Pons (tissue), 1 donor: ENCODE data around the gene PGD.
"Not testable (repeated sequence)": the region's sequence is repeated elsewhere in the genome, so short reads cannot be mapped to it uniquely, and the experiment has no call there.

Experiments
- DNase-seq: peaks from one replicate; pipeline ENCODE4 v3.0.0-alpha.2; 2016; ENCODE audit warnings: low spot score

Gene PGD

DNA sequence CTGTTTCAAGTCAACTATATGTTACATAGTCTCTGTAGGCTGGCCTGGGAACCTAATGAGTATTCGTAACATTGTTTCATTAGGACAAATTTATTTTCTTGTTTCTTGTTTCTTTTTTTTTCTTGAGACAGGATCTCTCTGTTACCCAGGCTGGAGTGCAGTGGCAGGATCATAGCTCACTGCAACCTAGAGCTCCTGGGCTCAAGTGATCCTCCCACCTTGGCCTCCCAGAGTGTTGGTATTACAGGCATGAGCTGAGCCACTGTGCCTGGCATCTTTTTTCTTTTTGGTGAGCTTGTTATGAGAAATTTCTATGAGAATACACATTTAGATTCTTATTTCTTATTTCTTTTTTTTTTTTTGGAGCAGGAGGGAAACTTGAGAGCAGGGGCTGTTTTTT lies 38.2 kb downstream of the PGD start:
- no peak for DNase-seq

DNA sequence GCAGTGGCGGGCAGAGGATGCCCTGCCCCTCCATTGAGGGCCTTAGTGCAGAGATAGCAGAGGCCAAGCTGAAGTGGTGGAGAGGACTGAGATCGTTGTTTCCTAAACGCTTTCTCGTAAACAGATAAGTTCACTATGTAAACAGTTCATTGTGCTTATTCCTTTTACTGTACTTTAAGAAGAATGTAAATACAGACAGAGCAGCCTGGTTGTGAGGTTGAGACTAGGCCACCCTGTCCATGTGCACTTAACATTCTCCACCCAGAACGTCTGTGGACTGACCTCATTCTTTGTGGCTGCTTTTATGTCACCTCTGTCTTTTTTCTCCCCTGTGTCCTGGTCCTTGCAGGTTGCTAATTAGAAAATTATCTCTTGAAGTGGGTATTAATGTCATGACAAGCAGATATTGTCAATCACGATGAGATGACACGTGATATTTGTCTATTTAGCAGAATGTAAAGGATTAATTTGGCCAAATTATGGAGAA lies 39.9 kb downstream of the PGD start:
- DNase-seq = no peak

DNA sequence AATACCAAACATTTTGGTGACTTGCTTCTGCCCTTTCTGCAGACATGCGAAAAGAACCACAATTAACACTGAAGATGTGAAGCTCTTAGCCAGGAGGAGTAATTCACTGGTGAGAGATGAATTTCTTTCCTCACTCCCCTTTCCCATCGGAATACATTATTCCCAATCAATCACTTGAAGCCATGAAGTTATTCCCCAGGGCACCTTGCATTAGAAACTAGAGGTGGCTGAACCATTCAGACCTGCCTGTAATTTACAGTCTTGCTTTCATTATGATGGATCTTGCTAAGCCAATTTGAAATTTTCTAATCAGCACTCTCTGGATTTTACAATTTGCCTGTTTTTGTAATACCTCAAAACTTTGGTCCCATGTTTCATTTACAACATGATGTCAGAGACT lies 41.4 kb downstream of the PGD start:
- DNase-seq = no peak

DNA sequence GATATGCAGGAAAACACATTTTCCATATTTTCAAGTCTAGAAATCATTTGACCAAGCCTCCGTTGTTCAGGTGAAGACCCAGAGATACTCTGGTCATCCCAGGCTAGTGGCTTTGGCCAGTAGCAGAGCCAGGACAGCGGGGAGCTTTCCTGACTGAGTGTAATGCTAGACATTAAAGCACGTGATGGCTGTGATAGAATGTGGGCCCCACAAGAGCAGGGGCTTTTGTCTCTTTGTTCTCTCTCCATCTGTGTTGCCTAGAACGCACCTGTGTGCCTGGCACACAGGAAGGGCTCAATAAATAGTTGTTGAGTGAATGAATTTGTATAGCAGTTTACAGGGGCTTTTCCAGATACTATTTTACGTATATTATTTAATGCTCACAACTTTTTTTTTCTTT lies 41.9 kb downstream of the PGD start:
- no peak for DNase-seq

DNA sequence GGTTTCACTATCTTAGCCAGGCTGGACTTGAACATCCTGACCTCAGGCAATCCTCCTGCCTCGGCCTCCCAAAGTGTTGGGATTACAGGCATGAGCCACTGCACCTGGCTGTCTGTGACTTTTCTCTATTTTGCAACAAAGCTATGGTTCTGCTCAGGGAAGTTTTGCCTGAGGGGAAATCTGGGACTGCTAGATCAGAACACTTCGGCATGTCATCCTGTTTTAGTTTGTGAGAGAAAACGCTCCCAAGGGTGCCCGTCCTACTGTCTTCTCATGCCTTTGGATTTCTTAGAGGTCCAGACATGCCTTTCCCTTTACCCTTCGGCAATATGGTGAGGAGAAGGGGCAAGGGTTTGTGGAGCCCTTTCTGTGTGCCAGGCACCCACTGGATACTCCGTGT lies 45.4 kb downstream of the PGD start:
- no peak for DNase-seq

DNA sequence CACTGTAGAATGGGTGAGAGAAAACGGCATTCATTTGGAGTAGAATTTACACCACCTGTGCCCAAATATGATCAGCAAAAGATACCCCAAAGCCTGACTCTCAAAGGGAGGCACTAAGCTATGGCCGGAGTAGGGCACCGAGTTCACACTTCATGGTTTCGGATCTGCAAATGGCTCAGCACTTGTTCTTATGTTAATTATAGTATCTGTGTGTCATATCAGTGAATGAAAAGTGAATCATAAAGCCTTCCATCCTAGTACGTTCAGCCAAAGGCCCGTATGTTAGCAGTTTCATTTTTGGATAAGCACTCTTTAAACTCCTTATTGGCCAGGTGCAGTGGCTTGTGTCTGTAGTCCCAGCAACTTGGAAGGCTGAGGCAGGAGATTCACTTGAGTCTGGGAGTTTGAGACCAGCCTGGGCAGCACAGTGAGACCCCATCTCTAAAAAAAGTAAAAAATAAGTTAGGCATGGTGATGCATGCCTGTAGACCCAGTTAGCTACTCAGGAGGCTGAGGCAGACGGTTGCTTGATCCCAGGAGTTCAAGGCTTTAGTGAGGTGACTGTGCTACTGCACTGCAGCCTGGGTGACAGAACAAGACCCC lies 46.0 kb downstream of the PGD start:
- no peak for DNase-seq

DNA sequence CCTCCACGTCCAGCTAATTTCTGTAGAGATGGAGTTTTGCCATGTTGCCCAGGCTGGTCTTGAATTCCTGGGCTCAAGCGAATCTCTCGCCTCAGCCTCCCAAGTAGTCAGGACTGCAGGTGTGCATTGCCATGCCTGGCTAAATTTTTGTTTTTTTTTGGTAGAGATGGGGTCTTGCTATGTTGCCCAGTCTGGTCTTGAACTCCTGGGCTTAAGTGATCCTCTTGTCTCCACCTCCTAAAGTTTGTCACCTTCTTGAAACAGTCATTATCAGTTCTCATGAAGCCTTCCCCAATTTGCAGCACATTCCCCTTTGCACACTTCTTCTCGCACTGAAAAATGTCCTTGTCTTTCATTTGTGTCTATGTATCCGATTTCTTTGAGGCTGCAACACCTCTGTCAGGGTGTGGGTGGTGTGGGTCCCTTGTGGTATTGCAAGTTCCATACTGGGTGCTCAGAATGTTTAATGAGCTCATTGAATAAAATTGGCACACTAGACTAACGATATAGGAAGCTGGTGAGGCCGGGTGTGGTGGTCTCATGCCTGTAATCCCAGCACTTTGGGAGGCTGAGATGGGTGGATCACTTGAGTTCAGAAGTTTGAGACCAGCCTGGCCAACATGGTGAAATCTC lies 48.0 kb downstream of the PGD start:
- no peak for DNase-seq

DNA sequence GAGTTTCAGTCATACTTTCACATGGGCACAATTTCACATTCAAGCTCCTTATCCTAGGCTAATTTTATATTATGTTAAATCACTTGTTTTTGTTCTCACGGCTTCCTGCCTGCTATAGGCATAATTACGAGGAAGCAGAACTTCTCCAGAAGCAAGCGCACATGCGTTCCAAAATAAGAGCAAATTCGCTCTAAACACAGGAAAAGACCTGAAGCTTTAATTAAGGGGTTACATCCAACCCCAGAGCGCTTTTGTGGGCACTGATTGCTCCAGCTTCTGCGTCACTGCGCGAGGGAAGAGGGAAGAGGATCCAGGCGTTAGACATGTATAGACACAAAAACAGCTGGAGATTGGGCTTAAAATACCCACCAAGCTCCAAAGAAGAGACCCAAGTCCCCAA lies 50.9 kb downstream of the PGD start, which contains the start of gene CORT:
TSS of gene CORT (plus strand) at position 281 of the 400 bp plus-strand sequence. CDS start 193 bp downstream, outside the sequence.
- no peak for DNase-seq

DNA sequence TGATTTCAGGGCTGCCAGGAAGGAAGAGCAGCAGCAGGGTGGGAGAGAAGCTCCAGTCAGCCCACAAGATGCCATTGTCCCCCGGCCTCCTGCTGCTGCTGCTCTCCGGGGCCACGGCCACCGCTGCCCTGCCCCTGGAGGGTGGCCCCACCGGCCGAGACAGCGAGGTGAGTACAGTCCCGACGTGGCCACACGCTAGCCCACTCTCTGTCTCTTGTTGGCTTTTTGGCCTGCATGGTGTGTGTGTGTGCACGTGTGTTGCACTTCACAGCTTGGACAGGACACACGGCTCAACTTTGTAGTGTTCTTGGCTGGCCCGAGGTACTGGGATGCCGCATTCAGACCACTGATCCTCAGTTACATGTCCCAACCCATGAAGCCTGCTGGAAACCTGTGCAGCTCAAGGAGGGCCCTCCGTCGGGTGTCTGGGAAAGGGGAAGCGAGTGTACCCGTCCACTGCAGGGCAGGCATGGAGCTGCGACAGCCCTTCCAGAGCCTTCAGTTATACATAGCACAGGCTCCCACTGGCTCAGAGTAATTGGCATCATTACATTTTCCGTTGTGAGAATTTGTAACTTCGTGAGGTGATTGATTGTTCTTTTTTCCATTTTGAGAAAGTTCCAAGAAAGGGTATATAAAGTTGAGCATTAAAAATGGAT lies 51.4 kb downstream of the PGD start:
- no peak for DNase-seq

DNA sequence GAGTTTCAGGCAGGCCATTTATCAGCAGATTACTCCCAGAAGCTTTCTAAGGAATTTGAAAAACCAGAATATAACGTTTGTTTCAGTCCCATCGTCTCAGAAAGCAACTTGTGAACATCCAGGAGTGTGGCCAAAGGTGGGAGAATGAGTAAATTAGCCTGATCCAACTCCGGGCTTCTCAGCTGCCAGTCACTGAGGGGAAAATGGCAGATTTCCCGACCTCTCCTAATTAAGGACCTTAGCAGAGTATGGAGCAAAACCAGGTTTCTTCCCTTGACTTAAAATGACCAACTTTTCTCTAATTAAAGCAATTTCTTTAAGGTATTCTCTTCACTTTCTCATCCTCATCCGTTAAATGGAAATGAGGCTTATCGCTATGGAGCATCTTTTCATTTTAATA lies 52.0 kb downstream of the PGD start:
- DNase-seq = no peak

DNA sequence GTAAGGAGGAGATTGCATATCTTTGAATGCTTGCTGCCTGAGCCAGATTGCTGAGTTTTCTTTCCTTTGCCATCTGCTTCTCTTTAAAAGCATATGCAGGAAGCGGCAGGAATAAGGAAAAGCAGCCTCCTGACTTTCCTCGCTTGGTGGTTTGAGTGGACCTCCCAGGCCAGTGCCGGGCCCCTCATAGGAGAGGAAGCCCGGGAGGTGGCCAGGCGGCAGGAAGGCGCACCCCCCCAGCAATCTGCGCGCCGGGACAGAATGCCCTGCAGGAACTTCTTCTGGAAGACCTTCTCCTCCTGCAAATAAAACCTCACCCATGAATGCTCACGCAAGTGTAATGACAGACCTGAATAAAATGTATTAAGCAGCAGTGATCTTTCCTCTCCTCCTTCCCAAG lies 52.4 kb downstream of the PGD start:
- DNase-seq = no peak

DNA sequence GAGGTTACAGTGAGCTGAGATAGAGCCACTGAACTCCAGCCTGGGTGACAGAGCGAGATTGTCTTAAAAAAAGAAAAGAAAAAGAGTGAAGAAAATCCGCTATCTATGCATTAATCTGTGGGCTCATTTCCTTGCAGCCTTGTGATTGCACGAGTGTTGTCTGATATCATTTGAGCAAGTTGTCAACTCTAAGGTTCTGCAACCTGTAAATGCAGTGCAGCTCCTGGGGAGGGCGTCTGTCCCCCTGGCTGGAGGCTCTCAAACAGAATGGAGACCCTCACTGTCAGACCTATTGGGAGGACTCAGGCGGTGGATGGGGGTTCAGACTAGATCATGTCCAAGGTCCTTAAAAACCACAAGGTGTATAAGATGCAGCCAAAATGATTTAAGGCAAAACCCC lies 57.2 kb downstream of the PGD start:
- DNase-seq = no peak

DNA sequence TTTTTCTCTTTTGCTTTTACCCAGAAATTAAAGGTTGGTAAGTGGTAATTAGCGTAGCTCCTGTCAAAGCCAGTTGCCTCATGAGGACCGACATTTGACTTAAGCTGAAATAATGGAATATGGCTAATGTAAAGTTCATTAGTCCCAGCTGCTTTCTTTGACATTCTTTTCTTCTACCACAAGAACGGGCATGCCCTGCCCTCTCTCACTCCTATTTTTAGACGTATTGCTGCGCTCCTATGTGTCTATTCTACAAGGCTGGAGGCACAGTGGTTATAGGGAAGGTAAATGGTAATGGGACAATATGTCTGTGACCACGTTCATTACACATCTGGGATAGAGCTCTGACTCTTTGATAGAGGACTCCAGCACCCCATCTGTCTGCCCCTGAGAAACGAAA lies 57.8 kb downstream of the PGD start:
- no peak for DNase-seq

DNA sequence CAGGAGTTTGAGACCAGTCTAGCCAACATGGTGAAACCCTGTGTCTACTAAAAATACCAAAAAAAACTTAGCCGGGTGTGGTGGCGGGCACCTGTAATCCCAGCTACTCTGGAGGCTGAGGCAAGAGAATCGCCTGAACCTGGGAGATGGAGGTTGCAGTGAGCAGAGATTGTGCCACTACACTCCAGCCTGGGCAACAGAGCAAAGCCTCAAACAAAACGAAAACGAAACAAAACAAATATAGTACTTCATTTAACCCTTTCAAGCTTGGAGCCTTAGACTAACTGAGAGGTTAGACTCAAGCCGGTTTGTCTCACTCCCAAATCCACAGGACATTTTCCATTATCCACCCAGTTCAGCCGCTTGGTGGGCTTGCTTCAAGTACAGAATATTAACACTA lies 58.6 kb downstream of the PGD start:
- not testable (repeated sequence) for DNase-seq

DNA sequence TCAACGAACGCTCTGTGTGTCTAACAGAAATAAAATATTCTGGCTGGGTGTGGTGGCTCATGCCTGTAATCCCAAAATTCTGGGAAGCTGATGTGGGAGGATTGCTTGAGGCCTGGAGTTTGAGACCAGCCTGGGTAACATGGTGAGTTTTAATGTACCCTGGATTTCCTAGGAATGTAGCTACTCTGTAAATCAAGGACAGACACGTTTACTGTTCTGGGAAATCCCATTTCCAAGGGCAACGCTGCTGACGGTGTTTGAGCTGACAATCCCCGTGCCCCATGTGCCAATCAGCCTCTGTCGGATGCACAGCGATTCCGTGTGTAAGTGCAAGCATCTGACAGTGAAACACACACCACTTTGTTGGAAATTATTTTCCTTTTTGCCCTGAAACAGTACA lies 59.0 kb downstream of the PGD start:
- no peak for DNase-seq

DNA sequence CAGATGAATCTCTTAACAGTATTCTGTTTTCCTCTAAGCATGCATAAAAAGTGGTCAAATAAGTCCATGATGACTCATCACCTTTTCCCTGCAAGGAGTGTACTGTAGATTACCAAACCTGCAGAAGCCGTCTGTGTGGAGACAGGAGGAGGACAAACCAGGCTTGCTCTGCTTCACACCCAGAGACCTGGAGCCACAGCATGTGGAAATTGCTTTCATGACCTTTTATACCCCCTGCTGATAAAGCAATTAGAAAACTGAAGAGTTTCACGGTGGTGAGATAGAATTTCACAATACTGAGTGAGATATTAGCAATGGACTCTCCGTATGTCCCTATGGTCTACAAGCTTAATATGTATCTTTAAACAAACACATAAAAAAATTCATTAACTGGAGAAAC lies 60.3 kb downstream of the PGD start:
- no peak for DNase-seq

DNA sequence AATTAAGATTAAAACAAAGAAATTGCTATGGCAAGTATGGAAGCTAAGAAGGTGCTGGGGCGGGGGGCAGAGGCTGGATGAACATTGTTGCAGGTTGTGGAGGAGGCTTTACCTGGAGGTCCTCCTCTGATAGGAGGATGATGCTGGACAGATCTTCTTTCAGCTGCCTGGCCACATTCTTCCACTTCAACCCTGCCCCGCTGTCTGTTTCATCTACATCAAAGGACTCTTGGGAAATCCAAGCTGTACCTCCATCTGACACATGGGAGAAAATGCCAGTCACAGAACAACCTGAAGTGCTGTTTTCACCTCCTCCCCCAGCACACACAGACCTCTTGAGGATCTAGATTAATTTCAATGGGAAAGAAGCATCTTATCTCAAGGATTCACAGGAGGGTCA lies 68.2 kb downstream of the PGD start:
- no peak for DNase-seq

DNA sequence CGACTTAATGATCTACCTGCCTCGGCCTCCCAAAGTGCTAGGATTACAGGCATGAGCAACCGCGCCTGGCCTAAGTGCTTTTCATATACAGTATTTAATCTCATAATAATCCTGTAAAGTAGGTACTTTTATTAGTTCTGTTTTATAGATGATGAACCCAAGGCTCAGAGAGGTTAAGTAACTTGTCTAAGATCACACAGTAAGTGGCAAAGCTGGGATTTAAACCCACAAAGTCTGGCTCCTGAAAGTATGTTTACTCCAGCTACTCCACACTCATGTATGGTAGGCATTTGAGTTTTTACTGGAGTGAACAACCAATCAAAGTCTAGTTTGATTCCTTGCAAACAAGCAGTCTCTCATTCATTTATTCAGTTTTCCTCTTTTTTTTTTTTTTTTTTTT lies 71.2 kb downstream of the PGD start:
- no peak for DNase-seq
